ENCODE data around the gene FGGY.

DNA sequence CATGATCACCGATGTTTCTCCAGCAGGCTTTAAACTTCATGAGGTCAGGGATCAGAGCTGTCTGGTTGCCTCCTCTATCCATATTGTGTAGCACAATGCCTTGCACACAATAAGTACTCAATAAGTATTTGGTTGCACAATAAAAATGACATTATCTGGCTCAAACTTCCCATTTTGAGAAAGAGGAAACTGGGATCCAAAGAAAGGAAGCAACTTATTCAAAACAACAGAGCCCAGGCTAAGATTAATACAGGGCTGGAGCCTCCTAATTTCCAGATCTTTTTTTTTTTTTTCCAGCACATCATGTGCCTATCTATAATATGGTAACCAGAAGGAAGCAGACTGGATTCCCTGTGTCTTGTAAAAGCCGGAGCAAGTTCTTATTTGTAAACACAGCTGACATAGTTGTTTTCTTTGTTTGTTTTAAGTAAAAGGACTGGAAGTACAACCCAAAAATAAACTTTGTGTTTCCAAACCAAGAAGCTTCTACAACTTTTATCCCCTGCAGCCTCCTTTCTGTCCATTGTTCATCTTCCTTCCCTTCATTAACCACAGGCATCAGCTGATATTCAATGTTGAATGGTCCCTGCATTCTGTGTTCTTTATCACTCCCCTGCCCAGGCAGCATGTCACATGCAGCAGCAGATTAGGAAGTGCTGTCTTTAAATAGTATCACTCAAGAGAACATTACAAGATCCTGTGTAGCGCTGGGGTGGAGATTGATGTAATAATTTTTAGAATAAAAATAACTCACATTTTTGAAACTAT lies 446.6 kb downstream of the FGGY start:
- TF ChIP-seq, protein P1, sequence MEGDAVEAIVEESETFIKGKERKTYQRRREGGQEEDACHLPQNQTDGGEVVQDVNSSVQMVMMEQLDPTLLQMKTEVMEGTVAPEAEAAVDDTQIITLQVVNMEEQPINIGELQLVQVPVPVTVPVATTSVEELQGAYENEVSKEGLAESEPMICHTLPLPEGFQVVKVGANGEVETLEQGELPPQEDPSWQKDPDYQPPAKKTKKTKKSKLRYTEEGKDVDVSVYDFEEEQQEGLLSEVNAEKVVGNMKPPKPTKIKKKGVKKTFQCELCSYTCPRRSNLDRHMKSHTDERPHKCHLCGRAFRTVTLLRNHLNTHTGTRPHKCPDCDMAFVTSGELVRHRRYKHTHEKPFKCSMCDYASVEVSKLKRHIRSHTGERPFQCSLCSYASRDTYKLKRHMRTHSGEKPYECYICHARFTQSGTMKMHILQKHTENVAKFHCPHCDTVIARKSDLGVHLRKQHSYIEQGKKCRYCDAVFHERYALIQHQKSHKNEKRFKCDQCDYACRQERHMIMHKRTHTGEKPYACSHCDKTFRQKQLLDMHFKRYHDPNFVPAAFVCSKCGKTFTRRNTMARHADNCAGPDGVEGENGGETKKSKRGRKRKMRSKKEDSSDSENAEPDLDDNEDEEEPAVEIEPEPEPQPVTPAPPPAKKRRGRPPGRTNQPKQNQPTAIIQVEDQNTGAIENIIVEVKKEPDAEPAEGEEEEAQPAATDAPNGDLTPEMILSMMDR (IDR thresholded peaks at IDR 0.05), result no peak
- TF ChIP-seq POLR2A (IDR thresholded peaks at IDR 0.05), result no peak

All from uterus (tissue), 2 donors.